ENCODE data around the gene FES.

FES gene

DNA sequence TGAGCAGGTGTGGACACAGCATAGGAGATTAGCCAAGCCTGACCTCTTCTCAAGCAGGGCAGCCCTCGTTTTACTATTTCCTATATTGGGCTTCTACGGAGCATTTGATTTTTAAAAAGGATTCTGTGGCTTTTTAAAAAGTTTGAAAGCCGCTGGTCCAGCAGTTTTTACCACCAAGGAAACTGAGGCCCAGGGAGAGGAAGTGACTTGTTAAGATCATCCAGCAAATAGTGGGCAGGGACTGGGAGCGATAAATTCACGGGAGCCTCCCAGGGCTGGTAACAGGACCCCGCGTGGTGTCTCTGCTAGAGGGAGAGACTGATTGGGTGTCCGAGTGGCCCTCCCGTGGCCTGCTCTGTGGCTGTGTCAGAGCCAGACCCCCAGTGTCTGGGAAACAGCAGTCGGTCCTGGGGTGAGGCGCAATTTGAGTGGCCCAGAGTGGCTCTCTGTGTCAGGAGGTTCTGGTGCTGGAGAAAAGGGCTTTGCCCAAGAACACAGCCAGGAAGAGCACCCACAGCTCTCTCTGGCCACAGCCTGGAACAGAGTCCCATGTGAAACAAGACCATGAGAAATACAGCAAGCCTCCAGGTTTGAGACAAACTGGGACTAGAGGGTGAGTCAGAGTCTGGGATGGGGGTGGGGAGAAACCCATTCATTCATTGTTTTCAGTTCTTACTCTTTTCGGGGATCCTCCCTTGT lies 11.7 kb upstream of the FES start:
- TF ChIP-seq, protein P1, sequence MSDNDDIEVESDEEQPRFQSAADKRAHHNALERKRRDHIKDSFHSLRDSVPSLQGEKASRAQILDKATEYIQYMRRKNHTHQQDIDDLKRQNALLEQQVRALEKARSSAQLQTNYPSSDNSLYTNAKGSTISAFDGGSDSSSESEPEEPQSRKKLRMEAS (IDR thresholded peaks at IDR 0.05) = peak; percentile 4; the same call in 1 of the 2 replicates
- TF ChIP-seq TAF1 (IDR thresholded peaks at IDR 0.05; ENCODE audit: low read depth) = no peak

DNA sequence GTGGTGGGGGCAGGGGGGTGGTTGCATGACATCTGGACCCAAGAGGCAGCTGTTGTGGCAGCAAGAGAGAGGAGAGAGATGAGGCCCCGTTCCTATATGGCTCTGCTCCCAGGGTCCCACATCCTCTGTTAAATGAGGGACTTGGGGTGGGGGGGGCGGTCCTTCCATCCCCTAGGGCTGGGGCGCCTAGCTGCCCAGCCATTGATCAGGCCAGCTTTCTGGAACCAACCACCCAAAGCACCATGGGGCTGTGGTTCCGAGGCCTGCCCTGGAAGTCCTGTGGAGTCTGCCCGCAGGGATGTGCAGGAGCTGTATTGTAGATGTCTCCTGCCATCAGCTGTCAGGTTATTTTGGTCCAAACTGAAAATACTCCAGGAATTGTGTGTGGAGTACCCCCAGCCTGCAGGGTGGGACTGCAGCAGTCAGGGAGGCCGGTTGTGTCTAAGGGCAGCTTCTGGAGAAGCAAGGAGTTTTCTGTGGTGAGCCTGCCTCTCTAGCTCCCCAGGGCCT lies 10.8 kb upstream of the FES start:
- TF ChIP-seq TCF12 (IDR thresholded peaks at IDR 0.05; ENCODE audit: low read depth) = no peak
- TF ChIP-seq, protein P2, sequence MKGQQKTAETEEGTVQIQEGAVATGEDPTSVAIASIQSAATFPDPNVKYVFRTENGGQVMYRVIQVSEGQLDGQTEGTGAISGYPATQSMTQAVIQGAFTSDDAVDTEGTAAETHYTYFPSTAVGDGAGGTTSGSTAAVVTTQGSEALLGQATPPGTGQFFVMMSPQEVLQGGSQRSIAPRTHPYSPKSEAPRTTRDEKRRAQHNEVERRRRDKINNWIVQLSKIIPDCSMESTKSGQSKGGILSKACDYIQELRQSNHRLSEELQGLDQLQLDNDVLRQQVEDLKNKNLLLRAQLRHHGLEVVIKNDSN (IDR thresholded peaks at IDR 0.05) = no peak

DNA sequence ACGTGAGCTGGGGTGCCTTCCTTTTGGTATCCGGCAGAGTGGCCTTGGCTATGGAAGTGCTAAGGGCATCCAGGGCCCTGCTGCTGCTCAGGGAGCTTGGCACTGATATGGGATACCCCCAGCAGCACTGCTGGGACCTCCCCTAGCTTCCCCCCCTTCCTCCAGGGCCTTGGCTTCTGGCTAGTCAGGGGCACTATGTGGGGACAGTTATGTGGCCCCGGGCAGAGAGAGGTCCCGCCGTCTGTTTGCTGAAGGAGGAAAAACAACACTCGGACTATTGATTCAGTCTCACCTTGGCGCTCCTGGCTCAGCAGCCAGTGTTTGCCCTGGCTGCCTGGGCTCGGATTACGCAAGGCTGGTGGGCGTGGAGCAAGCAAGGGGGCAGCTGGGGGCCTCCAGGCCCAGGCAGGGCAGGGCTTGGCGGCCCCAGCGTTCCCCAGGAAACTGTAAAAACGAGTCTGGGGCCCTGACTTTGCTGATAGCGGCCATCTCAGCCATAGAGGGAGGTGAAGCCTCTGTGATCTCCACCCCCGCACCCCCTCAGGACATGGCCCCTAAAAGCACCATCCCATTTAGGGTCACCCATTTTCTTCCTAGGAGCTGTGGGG lies 10.2 kb upstream of the FES start:
- TF ChIP-seq CEBPB (IDR thresholded peaks at IDR 0.05) (peak; percentile 91), EP300 (IDR thresholded peaks at IDR 0.05; ENCODE audit: borderline replicate concordance) (no peak), TCF12 (IDR thresholded peaks at IDR 0.05; ENCODE audit: low read depth) (peak; percentile 32; the same call in 1 of the 2 replicates), YY1 (IDR thresholded peaks at IDR 0.05; ENCODE audit: low read depth) (no peak), ZBTB7A (IDR thresholded peaks at IDR 0.05; ENCODE audit: low read depth) (0 out of 2 replicates have a peak, but pooled peaks have one; percentile 28), NFIC (IDR thresholded peaks at IDR 0.05) (no peak), EGR1 (IDR thresholded peaks at IDR 0.05) (no peak)
- TF ChIP-seq, protein P1 (IDR thresholded peaks at IDR 0.05) = 0 out of 2 replicates have a peak, but pooled peaks have one; percentile 16

DNA sequence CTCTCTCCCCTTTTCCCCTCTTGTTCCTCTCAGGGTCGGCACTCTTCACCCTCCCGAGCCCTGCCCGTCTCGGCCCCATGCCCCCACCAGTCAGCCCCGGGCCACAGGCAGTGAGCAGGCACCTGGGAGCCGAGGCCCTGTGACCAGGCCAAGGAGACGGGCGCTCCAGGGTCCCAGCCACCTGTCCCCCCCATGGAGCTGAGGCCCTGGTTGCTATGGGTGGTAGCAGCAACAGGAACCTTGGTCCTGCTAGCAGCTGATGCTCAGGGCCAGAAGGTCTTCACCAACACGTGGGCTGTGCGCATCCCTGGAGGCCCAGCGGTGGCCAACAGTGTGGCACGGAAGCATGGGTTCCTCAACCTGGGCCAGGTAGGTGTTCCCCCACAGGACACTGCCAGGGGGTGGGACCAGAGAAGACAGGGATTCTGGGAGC lies 8.7 kb upstream of the FES start:
- TF ChIP-seq FOXM1 (IDR thresholded peaks at IDR 0.05; ENCODE audit: borderline replicate concordance, low read depth) (no peak), TAF1 (IDR thresholded peaks at IDR 0.05; ENCODE audit: low read depth) (no peak), TEAD4 (IDR thresholded peaks at IDR 0.05) (no peak), EP300 (IDR thresholded peaks at IDR 0.05; ENCODE audit: borderline replicate concordance) (no peak), TCF12 (IDR thresholded peaks at IDR 0.05; ENCODE audit: low read depth) (no peak), CEBPB (IDR thresholded peaks at IDR 0.05) (no peak), YY1 (IDR thresholded peaks at IDR 0.05; ENCODE audit: low read depth) (no peak), RAD21 (IDR thresholded peaks at IDR 0.05; ENCODE audit: low read depth) (no peak), CREB1 (IDR thresholded peaks at IDR 0.05; ENCODE audit: low read depth) (no peak), ZBTB7A (IDR thresholded peaks at IDR 0.05; ENCODE audit: low read depth) (no peak), EGR1 (IDR thresholded peaks at IDR 0.05) (no peak), NFIC (IDR thresholded peaks at IDR 0.05) (no peak)
- TF ChIP-seq, protein P2 (IDR thresholded peaks at IDR 0.05) = no peak
- TF ChIP-seq, protein P1 (IDR thresholded peaks at IDR 0.05) = no peak
- TF ChIP-seq, protein P3, sequence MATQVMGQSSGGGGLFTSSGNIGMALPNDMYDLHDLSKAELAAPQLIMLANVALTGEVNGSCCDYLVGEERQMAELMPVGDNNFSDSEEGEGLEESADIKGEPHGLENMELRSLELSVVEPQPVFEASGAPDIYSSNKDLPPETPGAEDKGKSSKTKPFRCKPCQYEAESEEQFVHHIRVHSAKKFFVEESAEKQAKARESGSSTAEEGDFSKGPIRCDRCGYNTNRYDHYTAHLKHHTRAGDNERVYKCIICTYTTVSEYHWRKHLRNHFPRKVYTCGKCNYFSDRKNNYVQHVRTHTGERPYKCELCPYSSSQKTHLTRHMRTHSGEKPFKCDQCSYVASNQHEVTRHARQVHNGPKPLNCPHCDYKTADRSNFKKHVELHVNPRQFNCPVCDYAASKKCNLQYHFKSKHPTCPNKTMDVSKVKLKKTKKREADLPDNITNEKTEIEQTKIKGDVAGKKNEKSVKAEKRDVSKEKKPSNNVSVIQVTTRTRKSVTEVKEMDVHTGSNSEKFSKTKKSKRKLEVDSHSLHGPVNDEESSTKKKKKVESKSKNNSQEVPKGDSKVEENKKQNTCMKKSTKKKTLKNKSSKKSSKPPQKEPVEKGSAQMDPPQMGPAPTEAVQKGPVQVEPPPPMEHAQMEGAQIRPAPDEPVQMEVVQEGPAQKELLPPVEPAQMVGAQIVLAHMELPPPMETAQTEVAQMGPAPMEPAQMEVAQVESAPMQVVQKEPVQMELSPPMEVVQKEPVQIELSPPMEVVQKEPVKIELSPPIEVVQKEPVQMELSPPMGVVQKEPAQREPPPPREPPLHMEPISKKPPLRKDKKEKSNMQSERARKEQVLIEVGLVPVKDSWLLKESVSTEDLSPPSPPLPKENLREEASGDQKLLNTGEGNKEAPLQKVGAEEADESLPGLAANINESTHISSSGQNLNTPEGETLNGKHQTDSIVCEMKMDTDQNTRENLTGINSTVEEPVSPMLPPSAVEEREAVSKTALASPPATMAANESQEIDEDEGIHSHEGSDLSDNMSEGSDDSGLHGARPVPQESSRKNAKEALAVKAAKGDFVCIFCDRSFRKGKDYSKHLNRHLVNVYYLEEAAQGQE (IDR thresholded peaks at IDR 0.05; ENCODE audit: low read depth) = no peak

DNA sequence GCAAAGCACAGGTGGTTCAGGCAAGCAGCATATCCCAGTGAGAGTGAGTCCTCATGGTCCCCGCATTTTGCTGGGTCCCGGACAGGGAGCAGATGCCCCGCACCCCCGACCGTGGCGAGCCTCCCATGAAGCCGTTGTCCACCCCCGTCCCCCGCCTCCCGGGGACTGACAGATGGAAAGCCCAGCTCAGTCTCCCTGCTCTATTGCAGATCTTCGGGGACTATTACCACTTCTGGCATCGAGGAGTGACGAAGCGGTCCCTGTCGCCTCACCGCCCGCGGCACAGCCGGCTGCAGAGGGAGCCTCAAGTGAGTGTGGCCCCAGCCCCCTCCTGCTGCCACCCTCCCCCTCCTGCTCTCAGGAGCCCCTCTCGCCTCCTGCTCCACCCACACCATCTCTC lies 8.3 kb upstream of the FES start:
- TF ChIP-seq TCF12 (IDR thresholded peaks at IDR 0.05; ENCODE audit: low read depth) = no peak
- TF ChIP-seq, protein P2 (IDR thresholded peaks at IDR 0.05) = no peak
- no peak for TF ChIP-seq CREB1 (IDR thresholded peaks at IDR 0.05; ENCODE audit: low read depth)
- no peak for TF ChIP-seq RAD21 (IDR thresholded peaks at IDR 0.05; ENCODE audit: low read depth)
- TF ChIP-seq EGR1 (IDR thresholded peaks at IDR 0.05) = no peak

DNA sequence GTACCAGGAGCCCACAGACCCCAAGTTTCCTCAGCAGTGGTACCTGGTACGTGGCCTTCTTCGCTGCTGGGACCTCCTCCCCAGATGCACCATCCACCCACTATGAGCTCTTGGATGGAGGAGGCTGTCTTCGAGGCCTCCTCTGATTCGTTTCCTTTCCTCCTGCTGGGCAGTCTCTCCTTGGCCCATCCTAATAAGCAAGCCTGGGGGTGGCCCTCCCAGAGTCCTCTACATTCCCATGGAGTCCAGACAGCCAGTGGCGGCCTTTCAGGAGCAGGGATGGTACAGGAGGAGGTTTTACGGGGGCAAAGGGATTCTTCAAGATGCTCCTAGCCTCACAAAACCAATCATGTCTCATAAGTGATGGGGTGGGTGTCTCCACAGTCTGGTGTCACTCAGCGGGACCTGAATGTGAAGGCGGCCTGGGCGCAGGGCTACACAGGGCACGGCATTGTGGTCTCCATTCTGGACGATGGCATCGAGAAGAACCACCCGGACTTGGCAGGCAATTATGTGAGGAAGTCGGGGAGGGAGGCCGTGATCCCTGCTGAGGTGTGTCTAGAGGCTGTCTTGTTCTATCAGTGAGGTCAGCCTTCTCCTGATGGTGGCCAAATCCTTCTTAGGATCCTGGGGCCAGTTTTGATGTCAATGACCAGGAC lies 7.7 kb upstream of the FES start:
- no peak for TF ChIP-seq YY1 (IDR thresholded peaks at IDR 0.05; ENCODE audit: low read depth)
- TF ChIP-seq, protein P1 (IDR thresholded peaks at IDR 0.05) = no peak
- TF ChIP-seq CREB1 (IDR thresholded peaks at IDR 0.05; ENCODE audit: low read depth) = no peak
- no peak for TF ChIP-seq CEBPB (IDR thresholded peaks at IDR 0.05)

DNA sequence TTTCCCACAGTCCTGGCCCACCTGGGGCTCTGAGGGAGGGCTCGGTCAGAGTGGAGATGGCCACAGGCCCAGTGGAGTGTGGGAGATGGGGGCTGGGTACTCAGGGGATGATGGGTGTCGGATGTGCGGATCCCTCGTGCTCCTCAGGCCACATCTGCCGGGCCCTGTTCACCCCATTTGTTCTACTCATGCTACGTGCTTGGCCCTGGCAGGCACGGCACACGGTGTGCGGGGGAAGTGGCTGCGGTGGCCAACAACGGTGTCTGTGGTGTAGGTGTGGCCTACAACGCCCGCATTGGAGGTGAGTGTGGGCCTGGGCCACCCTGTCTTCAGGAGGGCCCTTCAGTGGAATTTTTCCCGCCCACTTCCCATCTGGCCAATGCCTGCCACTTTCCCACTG lies 7.0 kb upstream of the FES start:
- TF ChIP-seq TEAD4 (IDR thresholded peaks at IDR 0.05) (no peak), RAD21 (IDR thresholded peaks at IDR 0.05; ENCODE audit: low read depth) (no peak), YY1 (IDR thresholded peaks at IDR 0.05; ENCODE audit: low read depth) (no peak)
- TF ChIP-seq, protein P2 (IDR thresholded peaks at IDR 0.05) = no peak

All from Ishikawa (cell line).